ENCODE data around the gene AKAP13. TPM values are rescaled to one million over a fixed set of nuclear protein-coding genes. Genes with fewer than 3 reads are reported as not detected.

AKAP13 gene
- total and polyA plus RNA-seq, 9 donors: 45.3 to 190 (median 98.6) TPM

DNA sequence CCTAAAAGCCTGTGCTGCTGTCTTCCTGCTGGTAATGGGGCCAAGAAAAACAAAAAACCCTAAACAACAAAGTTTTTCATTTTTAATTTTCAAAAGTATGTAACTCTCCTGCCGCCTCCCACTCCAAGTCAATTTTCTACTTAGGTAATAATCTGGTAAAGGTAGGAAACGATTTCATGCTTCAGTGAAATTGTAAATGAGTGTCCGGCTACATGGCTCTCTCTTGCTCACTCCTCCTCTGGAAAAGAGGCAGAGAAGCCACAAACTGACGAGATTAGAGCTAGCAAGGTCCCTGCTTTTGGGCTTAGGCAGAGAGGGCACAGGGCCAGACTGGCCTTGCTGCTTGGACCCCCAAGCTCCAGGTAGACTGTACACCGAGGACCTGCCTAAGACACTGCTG is 390.9 kb downstream of the AKAP13 start:
- Histone ChIP-seq H3K4me3 (no peak overlapping the region), H3K9me3 (no peaks in the 10 kb centered on the region), H3K27ac (peak overlapping the region in 1 of 2 donors; percentile 65), H3K27me3 (no peaks in the 10 kb centered on the region), H3K4me1 (ENCODE audit: insufficient read depth) (peaks cover 20% of the 10 kb centered on the region), H3K36me3 (no peaks in the 10 kb centered on the region)
- WGBS, 3 donors: 11 to 17% (median 16%) methylated on average over 5 of the region's 5 CpGs
- no peak for TF ChIP-seq POLR2A (IDR thresholded peaks at IDR 0.05)
- no peak for TF ChIP-seq EP300 (IDR thresholded peaks at IDR 0.05)
- TF ChIP-seq, protein P1, sequence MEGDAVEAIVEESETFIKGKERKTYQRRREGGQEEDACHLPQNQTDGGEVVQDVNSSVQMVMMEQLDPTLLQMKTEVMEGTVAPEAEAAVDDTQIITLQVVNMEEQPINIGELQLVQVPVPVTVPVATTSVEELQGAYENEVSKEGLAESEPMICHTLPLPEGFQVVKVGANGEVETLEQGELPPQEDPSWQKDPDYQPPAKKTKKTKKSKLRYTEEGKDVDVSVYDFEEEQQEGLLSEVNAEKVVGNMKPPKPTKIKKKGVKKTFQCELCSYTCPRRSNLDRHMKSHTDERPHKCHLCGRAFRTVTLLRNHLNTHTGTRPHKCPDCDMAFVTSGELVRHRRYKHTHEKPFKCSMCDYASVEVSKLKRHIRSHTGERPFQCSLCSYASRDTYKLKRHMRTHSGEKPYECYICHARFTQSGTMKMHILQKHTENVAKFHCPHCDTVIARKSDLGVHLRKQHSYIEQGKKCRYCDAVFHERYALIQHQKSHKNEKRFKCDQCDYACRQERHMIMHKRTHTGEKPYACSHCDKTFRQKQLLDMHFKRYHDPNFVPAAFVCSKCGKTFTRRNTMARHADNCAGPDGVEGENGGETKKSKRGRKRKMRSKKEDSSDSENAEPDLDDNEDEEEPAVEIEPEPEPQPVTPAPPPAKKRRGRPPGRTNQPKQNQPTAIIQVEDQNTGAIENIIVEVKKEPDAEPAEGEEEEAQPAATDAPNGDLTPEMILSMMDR (IDR thresholded peaks at IDR 0.05): no peak
- intact Hi-C loops (cut with DNase I): no loop called here
- no peak for DNase-seq

DNA sequence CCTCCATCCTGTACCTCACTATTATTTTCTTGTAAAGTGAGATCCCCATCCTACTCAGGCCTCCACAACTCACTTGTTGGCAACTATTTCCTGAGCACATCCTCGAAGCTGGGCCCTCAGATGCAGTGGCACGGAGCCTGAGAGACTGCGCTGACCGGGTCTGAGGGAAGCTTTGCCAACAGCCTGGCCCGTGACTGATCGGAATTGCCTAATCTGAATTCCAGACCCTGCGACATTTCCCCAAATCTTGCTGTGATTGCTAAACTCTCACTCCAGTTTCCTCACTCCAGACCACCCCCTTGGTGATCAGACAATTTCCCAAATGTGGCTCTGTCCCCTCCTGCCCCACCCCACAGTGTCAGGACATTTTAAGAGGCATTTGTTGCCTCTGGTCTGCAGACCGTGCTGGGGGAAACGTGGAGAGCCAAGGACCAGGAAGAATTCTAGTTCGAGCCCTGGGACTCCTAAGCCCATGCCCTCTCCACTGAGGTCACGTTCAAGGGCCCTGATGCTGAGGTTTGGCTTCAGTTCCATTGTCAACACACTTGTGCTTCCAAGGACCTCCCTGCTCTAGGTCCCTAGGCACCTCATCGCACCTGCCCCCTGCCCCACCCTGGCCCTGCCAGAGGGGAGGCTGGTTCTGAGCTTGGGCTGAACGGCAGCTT is 391.5 kb downstream of the AKAP13 start:
- TF ChIP-seq, protein P1 (IDR thresholded peaks at IDR 0.05): no peak
- no peak for TF ChIP-seq POLR2A (IDR thresholded peaks at IDR 0.05)
- peak; percentile 99 for TF ChIP-seq EP300 (IDR thresholded peaks at IDR 0.05)
- Histone ChIP-seq H3K36me3 (no peaks in the 10 kb centered on the region), H3K4me3 (no peak overlapping the region), H3K27me3 (no peaks in the 10 kb centered on the region), H3K9me3 (no peaks in the 10 kb centered on the region), H3K27ac (peak overlapping the region in 1 of 2 donors; percentile 65), H3K4me1 (ENCODE audit: insufficient read depth) (peaks cover 20% of the 10 kb centered on the region)
- DNase-seq: peak in 4 of 5 donors; percentile 60 to 84 (median 70)
- WGBS, 3 donors: 41 to 51% (median 46%) methylated on average over 13 of the region's 13 CpGs
- intact Hi-C loops (cut with DNase I): no loop called here

DNA sequence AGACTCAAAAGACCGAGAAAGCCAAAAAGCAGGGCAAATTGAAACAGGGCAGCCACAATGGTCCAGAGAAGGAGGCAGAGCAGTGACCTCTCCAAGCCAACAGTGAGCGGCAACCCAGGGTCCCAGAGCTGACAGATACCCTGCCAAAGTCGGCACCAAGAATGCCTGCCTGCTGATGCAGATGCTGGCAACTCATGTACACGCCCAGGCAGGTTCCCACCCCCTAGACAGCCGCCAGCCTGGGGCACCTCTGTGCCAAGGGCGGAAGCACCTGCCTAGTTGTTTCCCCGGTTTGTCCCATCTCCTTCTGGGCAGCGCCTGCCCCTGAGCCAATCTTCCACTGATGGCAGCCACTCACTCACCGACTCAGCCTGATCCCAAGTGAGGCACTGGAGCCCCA is 392.3 kb downstream of the AKAP13 start:
- Histone ChIP-seq H3K27me3 (no peaks in the 10 kb centered on the region), H3K36me3 (no peaks in the 10 kb centered on the region), H3K4me1 (ENCODE audit: insufficient read depth) (peaks cover 20% of the 10 kb centered on the region), H3K9me3 (no peaks in the 10 kb centered on the region), H3K27ac (peak overlapping the region in 1 of 2 donors; percentile 65), H3K4me3 (no peak overlapping the region)
- no peak for TF ChIP-seq POLR2A (IDR thresholded peaks at IDR 0.05)
- TF ChIP-seq, protein P1 (IDR thresholded peaks at IDR 0.05): no peak
- TF ChIP-seq EP300 (IDR thresholded peaks at IDR 0.05): no peak
- WGBS, 3 donors: 93 to 97% (median 95%) methylated on average over 9 of the region's 9 CpGs
- DNase-seq: no peak
- intact Hi-C loops (cut with DNase I): no loop called here

DNA sequence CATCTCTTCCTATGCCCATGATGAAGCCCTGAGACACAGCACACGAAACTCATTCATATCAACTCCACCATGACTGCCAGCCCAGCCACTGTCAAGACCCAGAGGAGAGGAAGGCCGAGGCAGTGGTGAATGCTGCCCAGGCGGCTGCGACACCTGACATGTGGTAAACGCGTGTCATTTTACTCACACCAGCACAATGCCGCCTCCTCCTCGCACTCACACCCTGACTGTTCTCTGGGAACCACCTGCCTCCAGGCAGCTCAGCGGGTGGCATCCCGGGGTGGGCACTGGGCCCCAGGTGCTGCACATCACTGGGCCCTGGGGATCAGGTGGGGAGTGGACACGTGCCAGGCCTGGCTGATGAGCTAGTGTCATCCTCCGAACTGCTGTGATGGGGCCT is 392.8 kb downstream of the AKAP13 start:
- H3K27ac ChIP-seq: no peak overlapping the region
- H3K36me3 ChIP-seq: no peaks in the 10 kb centered on the region
- WGBS, 3 donors: 93 to 95% (median 95%) methylated on average over 12 of the region's 12 CpGs
- peaks cover 20% of the 10 kb centered on the region for H3K4me1 ChIP-seq (ENCODE audit: insufficient read depth)
- no peak for DNase-seq
- no peak overlapping the region for H3K4me3 ChIP-seq
- intact Hi-C loops (cut with DNase I): no loop called here
- TF ChIP-seq EP300 (IDR thresholded peaks at IDR 0.05): no peak
- no peak for TF ChIP-seq POLR2A (IDR thresholded peaks at IDR 0.05)
- TF ChIP-seq, protein P1 (IDR thresholded peaks at IDR 0.05): no peak
- no peaks in the 10 kb centered on the region for H3K27me3 ChIP-seq
- no peaks in the 10 kb centered on the region for H3K9me3 ChIP-seq

Measured in ovary (tissue), 9 donors.